OCI-LY7 (cell line): Measurements from ENCODE around the gene CREG2.

ENCODE experiments used
- CTCF ChIP-seq: fragments of 200-600 bp; sonication (generic); conservative IDR thresholded peaks from 2 replicates; pipeline ENCODE4 v1.5.1; 2014; ENCODE audit warnings: mild to moderate bottlenecking, antibody characterized with exemption, low read length, moderate library complexity, mixed read lengths
- EZH2phosphoT487 ChIP-seq: fragments of 200-600 bp; sonication (generic); IDR thresholded peaks from 2 replicates; pipeline ENCODE4 v1.6.1; 2018; ENCODE audit warnings: low read depth, borderline replicate concordance, mild to moderate bottlenecking, mixed run types, antibody characterized with exemption, low read length, moderate library complexity, mixed read lengths

- TF ChIP-seq CTCF (no peak), EZH2phosphoT487 (no peak)
Observed at GRCh38 chr2:101361121-101361520, 26.2 kb downstream of the CREG2 start.
